SK-N-SH treated with all-trans-retinoic acid at 6 μM for 48 hours (cell line): ENCODE results near the gene FMO4.

Experiments used
- ATAC-seq: fragments of 200-7000 bp; cut with Tn5 transposase; 3 replicates; pipeline ENCODE4 v1.9.1; 2020; ENCODE audit warnings: mild to moderate bottlenecking, moderate library complexity
- BACH2 ChIP-seq: fragments of 250-450 bp; sonication (Bioruptor Pico); IDR thresholded peaks from 2 replicates; pipeline ENCODE4 v1.9.0; 2021; ENCODE audit warnings: mild to moderate bottlenecking, borderline replicate concordance
- CREB5 ChIP-seq: fragments of 250-450 bp; sonication (Bioruptor Pico); IDR thresholded peaks from 2 replicates; pipeline ENCODE4 v1.5.1; 2020; ENCODE audit warnings: low read depth, mild to moderate bottlenecking, moderate library complexity
- CSDC2 ChIP-seq: fragments of 250-450 bp; sonication (Bioruptor Pico); IDR thresholded peaks from 2 replicates; pipeline ENCODE4 v1.5.0; 2020; ENCODE audit warnings: mild to moderate bottlenecking, moderate library complexity
- ESRRG ChIP-seq: fragments of 250-450 bp; sonication (Bioruptor Pico); IDR thresholded peaks from 2 replicates; pipeline ENCODE4 v1.6.1; 2021; ENCODE audit warnings: mild to moderate bottlenecking
- GLIS3 ChIP-seq: fragments of 250-450 bp; sonication (Bioruptor Pico); IDR thresholded peaks from 2 replicates; pipeline ENCODE4 v1.5.0; 2020; ENCODE audit warnings: mild to moderate bottlenecking, moderate library complexity
- ISL1 ChIP-seq: fragments of 250-450 bp; sonication (Bioruptor Pico); IDR thresholded peaks from 2 replicates; pipeline ENCODE4 v2.1.2; 2022; ENCODE audit warnings: mild to moderate bottlenecking, moderate library complexity
- OSR1 ChIP-seq: fragments of 250-450 bp; sonication (Bioruptor Pico); IDR thresholded peaks from 2 replicates; pipeline ENCODE4 v1.8.0; 2022; ENCODE audit warnings: moderate library complexity, mild to moderate bottlenecking, inconsistent platforms
- PATZ1 ChIP-seq: fragments of 250-450 bp; sonication (Bioruptor Pico); IDR thresholded peaks from 2 replicates; pipeline ENCODE4 v1.8.0; 2020; ENCODE audit warnings: mild to moderate bottlenecking, moderate library complexity, borderline replicate concordance
- PPARA ChIP-seq: fragments of 250-450 bp; sonication (Bioruptor Pico); IDR thresholded peaks from 2 replicates; pipeline ENCODE4 v1.5.0; 2020; ENCODE audit warnings: mild to moderate bottlenecking, borderline replicate concordance
- RARB ChIP-seq: fragments of 250-450 bp; sonication (Bioruptor Pico); IDR thresholded peaks from 2 replicates; pipeline ENCODE4 v1.8.0; 2021; ENCODE audit warnings: mild to moderate bottlenecking, moderate library complexity
- SNAI2 ChIP-seq: fragments of 250-450 bp; sonication (Bioruptor Pico); IDR thresholded peaks from 2 replicates; pipeline ENCODE4 v1.5.0; 2020; ENCODE audit warnings: mild to moderate bottlenecking, moderate library complexity
- TCF4 ChIP-seq: fragments of 250-450 bp; sonication (Bioruptor Pico); IDR thresholded peaks from 2 replicates; pipeline ENCODE4 v1.8.0; 2021; ENCODE audit warnings: mild to moderate bottlenecking, moderate library complexity, borderline replicate concordance
- TOX ChIP-seq: fragments of 250-450 bp; sonication (Bioruptor Pico); IDR thresholded peaks from 2 replicates; pipeline ENCODE4 v1.8.0; 2021; ENCODE audit warnings: mild to moderate bottlenecking, moderate library complexity, borderline replicate concordance
- TSHZ2 ChIP-seq: fragments of 250-450 bp; sonication (Bioruptor Pico); IDR thresholded peaks from 2 replicates; pipeline ENCODE4 v1.5.0; 2020; ENCODE audit warnings: mild to moderate bottlenecking, moderate library complexity
- ZFP30 ChIP-seq: fragments of 450-650 bp; formaldehyde crosslinking; IDR thresholded peaks from 2 replicates; pipeline ENCODE4 v1.5.0; 2022; ENCODE audit warnings: mild to moderate bottlenecking, moderate library complexity
- ZNF565 ChIP-seq: fragments of 450-650 bp; formaldehyde crosslinking; conservative IDR thresholded peaks from 2 replicates; pipeline ENCODE4 v1.5.0; 2020; ENCODE audit warnings: low read depth, mild to moderate bottlenecking, moderate library complexity
- ZNF70 ChIP-seq: fragments of 450-650 bp; formaldehyde crosslinking; IDR thresholded peaks from 2 replicates; pipeline ENCODE4 v1.5.0; 2020; ENCODE audit warnings: mild to moderate bottlenecking, moderate library complexity
- ZNF8 ChIP-seq: fragments of 450-650 bp; formaldehyde crosslinking; IDR thresholded peaks from 2 replicates; pipeline ENCODE4 v1.5.0; 2020; ENCODE audit warnings: mild to moderate bottlenecking, moderate library complexity
- TF ChIP-seq, protein P1 (sequence below): fragments of 250-450 bp; sonication (Bioruptor Pico); IDR thresholded peaks from 2 replicates; pipeline ENCODE4 v1.5.1; 2021; ENCODE audit warnings: mild to moderate bottlenecking, moderate library complexity

Gene FMO4

DNA sequence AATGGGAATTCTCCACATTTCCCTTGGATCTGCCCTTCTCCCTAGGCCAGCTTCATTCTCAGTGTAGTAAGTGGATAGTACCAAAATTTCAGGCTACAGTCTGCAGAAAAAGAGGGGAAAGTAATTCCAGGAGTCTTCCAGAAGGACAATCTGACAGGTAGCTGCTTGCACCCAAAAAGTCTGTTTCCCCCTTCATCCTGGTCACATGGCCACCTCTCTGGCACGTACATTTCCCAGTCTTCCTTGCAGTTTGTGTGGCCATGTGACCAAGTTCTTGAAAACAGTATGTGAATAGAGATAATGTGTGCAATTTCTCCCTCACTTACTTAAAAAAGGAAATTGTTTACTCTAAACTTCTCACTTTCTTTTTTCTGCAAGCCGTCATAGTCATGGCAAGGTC is 14.6 kb upstream of the FMO4 start:
- no peak for ATAC-seq
- no peak for TF ChIP-seq TOX (CRISPR knock-in tag)

DNA sequence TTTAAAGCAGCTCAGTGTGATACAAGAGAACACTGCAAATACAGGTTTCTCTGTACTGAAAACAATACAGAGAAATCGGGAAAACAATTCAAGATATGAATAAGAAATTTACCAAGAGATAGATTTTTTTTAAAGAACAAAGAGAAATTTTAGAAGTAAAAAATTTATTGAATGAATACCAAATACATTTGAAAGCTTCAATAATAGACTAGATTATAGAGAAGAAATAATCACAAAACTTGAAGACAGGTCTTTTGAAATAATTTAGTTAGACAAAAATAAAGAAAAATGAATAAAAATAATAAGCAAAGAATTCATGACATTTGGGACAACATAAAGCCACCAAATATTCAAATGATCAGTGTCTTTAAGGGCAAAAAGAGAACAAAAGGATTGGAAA is 13.6 kb upstream of the FMO4 start:
- no peak for ATAC-seq
- TF ChIP-seq, protein P1, sequence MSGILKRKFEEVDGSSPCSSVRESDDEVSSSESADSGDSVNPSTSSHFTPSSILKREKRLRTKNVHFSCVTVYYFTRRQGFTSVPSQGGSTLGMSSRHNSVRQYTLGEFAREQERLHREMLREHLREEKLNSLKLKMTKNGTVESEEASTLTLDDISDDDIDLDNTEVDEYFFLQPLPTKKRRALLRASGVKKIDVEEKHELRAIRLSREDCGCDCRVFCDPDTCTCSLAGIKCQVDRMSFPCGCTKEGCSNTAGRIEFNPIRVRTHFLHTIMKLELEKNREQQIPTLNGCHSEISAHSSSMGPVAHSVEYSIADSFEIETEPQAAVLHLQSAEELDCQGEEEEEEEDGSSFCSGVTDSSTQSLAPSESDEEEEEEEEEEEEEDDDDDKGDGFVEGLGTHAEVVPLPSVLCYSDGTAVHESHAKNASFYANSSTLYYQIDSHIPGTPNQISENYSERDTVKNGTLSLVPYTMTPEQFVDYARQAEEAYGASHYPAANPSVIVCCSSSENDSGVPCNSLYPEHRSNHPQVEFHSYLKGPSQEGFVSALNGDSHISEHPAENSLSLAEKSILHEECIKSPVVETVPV (CRISPR knock-in tag): no peak
- TF ChIP-seq OSR1 (CRISPR knock-in tag) (no peak), ZNF8 (CRISPR knock-in tag) (no peak), CSDC2 (CRISPR knock-in tag) (no peak), ESRRG (CRISPR knock-in tag) (no peak), GLIS3 (CRISPR knock-in tag) (no peak), ZNF70 (CRISPR knock-in tag) (no peak), ZFP30 (CRISPR knock-in tag) (no peak), TOX (CRISPR knock-in tag) (no peak), TCF4 (CRISPR knock-in tag) (no peak), PPARA (CRISPR knock-in tag) (no peak), ZNF565 (CRISPR knock-in tag) (no peak), BACH2 (CRISPR knock-in tag) (no peak), RARB (no peak), ISL1 (CRISPR knock-in tag) (no peak), TSHZ2 (no peak), PATZ1 (CRISPR knock-in tag) (no peak), CREB5 (CRISPR knock-in tag) (no peak)

DNA sequence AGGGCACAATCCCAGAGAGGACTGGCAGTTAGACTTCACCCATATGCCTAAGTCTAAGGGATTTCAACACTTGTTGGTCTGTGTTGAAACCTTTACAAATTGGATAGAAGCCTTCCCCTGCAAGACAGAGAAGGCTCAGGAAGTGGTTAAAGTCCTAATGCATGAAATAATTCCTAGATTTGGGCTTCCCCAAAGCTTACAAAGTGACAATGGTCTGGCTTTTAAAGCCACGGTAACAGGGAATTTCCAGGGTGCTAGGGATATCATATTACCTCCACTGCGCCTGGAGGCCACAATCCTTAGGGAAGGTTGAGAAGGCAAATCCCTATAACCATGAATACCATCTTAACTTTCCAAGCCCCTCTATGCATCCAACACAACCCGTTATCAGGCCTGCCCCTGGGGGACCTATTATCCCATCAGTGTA is 3.3 kb upstream of the FMO4 start:
- TF ChIP-seq TCF4 (CRISPR knock-in tag): no peak
- no peak for TF ChIP-seq ZFP30 (CRISPR knock-in tag)
- no peak for TF ChIP-seq SNAI2 (CRISPR knock-in tag)
- TF ChIP-seq OSR1 (CRISPR knock-in tag): no peak
- no peak for TF ChIP-seq GLIS3 (CRISPR knock-in tag)
- no peak for TF ChIP-seq BACH2 (CRISPR knock-in tag)
- no peak for ATAC-seq

DNA sequence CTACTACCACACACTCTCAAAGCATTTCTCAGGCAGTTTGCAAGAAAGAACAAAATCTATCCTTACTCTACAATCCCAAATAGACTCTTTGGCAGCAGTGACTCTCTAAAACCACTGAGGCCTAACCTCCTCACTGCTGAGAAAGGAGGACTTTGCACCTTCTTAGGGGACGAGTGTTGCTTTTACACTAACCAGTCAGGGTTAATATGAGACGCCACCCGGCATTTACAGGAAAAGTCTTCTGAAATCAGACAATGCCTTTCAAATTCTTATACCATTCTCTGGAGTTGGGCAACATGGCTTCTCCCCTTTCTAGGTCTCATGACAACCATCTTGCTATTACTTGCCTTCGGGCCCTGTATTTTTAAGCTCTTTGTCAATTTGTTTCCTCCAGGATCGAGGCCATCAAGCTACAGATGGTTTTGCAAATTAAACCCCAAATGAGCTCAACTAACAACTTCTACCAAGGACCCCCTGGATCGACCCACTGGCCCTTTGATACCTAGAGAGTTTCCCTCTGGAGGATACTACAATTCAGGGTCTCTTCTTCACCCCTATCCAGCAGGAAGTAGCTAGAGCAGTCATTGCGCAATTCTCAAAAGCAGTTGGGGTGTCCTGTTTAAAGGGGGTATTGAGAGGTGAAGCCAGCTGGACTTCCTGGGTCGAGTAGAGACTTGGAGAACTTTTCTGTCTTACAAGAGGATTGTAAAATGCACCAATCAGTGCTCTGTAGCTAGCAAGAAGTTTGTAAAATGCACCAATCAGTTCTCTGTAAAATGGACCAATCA is 2.0 kb upstream of the FMO4 start:
- no peak for ATAC-seq
- TF ChIP-seq ESRRG (CRISPR knock-in tag) (no peak), RARB (no peak), BACH2 (CRISPR knock-in tag) (no peak), GLIS3 (CRISPR knock-in tag) (no peak), TCF4 (CRISPR knock-in tag) (no peak)
